ENCODE results near the gene SGTB. TPM values are rescaled to one million over a fixed set of nuclear protein-coding genes. Genes with fewer than 3 reads are reported as not detected.

Gene SGTB
- total RNA-seq, result 4.7 and 7.9 TPM in 2 replicates

GRCh38 chr5:65721720-65722574 is at the start of gene SGTB, which contains the start of gene NLN:
Gene SGTB, minus strand, starts transcription at chr5:65722109. Its CDS starts 1,302 bp downstream, at chr5:65720807.
Gene NLN, plus strand, starts transcription at chr5:65722205. Its CDS starts 169 bp downstream, at chr5:65722374.

GRCh38 chr5:65624571-65625555 is 97.0 kb downstream of the SGTB start, which contains the start of the genes SHLD3 and TRAPPC13:
Gene SHLD3, plus strand, starts transcription at chr5:65625027. Its CDS starts 4,561 bp downstream, at chr5:65629588.
Gene TRAPPC13, plus strand, starts transcription at chr5:65625027. Its CDS starts 34 bp downstream, at chr5:65625061.

GRCh38 chr5:65624025-65624570 is 97.8 kb downstream of the SGTB start, which contains the start of gene TRIM23:
Gene TRIM23, minus strand, starts transcription at chr5:65624333. Its CDS starts 59 bp downstream, at chr5:65624274.

Other genes with a start within 250 kb of the SGTB start
- 350 and 578 TPM in 2 replicates for gene ADAMTS6, start 240.2 kb downstream of the SGTB start, total RNA-seq
- 10.6 TPM in 2 replicates for gene CENPK, start 158.9 kb downstream of the SGTB start, total RNA-seq
- gene PPWD1, start 158.8 kb downstream of the SGTB start, total RNA-seq, result 29.7 and 44.4 TPM in 2 replicates
- gene TRIM23, start 97.8 kb downstream of the SGTB start, total RNA-seq, result 22.0 and 29.8 TPM in 2 replicates
- 2.0 and 6.8 TPM in 2 replicates for gene SHLD3, start 97.1 kb downstream of the SGTB start, total RNA-seq
- 11.8 and 12.6 TPM in 2 replicates for gene TRAPPC13, start 97.1 kb downstream of the SGTB start, total RNA-seq
- 14.9 and 17.9 TPM in 2 replicates for gene NLN, start 96 bp upstream of the SGTB start, total RNA-seq
- 69.9 and 83.9 TPM in 2 replicates for gene ERBIN, start 204.5 kb upstream of the SGTB start, total RNA-seq

Measured in placental epithelial cell (primary cell).